G401 (cell line): ENCODE data around the gene UTP3. TPM values are rescaled to one million over a fixed set of nuclear protein-coding genes. Genes with fewer than 3 reads are reported as not detected.
"Not testable (repeated sequence)": the region's sequence is repeated elsewhere in the genome, so short reads cannot be mapped to it uniquely, and the experiment has no call there.

ENCODE experiments used
- DNase-seq: peaks from one replicate; pipeline ENCODE4 v3.0.0-alpha.2; 2015; ENCODE audit warnings: low spot score
- in situ Hi-C: cut with HindIII; loops from 2 replicates; pipeline ENCODE4 v1.10.0; 2016; ENCODE audit warnings: low sequenced_read_pairs, mixed read lengths
- total RNA-seq: library from RNA; depleted of rRNA; stranded (reverse); fragments of >200 nt; shearing (Covaris generic); gene quantifications from 2 replicates; pipeline ENCODE4 v1.2.3, GENCODE V29; 2014

UTP3 gene
- total RNA-seq, 1 experiment from 2014 or later = 16.3 TPM

DNA sequence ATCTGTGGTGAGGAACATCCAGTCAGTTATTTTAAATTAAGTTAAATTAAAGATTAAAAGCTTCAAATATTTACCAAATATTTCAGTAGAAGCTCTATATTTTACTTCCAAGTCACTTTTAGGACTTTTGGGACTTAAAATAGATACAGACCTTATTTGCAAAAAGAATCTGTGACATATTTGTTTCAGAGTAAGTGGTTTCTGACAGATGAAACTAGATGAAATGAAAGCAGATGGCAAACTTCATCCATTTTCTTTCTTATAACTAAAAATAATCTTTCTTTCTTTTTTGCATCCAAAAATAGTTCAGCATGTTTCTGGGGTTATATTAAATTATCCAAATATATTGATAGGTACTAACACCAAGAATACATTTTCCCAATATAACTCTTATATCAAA is 6.6 kb upstream of the UTP3 start:
- DNase-seq = no peak
- in situ Hi-C loops = no loop called here

GRCh38 chr4:70682142-70682541 is 6.2 kb upstream of the UTP3 start:
- DNase-seq, in situ Hi-C loops: not testable (repeated sequence)

DNA sequence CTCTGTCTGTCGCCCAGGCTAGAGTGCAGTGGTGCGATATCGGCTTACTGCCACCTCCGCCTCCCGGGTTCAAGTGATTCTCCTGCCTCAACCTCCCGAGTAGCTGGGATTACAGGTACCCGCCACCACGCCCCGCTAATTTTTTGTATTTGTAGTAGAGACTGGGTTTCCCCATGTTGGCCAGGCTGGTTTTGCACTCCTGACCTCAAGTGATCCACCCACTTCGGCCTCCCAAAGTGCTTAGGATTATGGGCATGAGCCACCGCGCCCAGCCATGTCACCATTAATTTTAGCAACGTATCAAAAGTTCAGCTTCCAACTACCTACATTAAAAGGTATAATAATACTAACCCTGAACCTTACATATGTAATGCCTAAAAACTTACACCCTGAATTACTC is 940 bp upstream of the UTP3 start:
- DNase-seq = no peak
- in situ Hi-C loops = no loop called here

GRCh38 chr4:70688795-70689231 is 481 bp downstream of the UTP3 start:
- no peak for DNase-seq
- in situ Hi-C loops = no loop called here

DNA sequence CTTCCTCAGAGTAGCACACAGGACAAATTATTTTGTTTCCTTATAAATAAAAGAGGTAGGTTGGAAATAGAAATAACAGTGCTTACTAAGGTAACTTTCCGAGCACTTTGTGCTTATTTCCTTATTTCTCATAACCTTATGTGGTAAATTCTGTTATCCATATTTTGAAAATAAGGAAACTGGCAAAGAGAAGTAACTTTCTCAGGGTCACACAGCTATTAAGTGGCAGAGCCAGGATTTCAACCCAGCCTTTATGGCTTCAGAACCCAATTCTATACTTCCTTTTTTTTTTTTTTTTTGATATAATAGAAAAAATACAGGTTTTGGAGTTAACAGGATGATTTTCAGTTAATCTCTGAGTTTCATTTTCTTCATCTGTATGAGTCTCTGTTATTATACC is 3.3 kb downstream of the UTP3 start:
- in situ Hi-C loops = no loop called here
- no peak for DNase-seq

GRCh38 chr4:70694633-70695032 is 6.3 kb downstream of the UTP3 start:
- DNase-seq, in situ Hi-C loops: not testable (repeated sequence)

DNA sequence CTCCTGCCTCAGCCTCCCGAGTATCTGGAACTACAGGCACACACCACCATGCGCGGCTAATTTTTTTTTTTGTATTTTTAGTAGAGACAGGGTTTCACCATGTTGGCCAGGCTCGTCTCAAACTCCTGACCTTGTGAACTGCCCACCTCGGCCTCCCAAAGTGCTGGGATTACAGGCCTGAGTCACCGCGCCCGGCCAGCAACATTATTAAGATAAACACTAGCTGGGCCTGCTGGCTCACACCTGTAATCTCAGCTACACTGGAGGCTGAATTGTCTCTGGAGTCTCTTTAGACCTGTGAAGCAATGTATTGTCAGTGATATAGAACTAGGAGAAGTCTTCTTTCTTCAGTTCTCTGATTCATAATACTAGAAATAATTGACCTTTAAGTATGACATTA is 10.1 kb downstream of the UTP3 start:
- DNase-seq, in situ Hi-C loops: not testable (repeated sequence)

DNA sequence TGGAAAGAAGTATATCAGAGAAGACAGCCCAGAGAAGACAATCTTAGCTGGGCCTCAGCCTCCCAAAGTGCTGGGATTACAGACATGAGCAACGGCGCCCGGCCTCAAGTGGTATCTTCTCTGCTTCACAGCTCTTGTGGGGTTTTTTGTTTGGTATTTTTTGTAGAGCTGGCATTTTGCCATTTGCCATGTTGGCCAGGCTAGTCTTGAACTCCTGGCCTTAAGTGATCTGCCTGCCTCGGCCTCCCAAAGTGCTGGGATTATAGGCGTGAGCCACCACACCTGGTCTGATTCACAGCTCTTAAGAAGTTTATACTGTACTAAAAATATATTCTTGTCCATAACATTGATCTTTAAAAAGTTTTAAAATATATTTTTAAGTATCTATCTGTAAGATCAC is 12.4 kb downstream of the UTP3 start:
- in situ Hi-C loops = no loop called here
- DNase-seq = no peak

- no peak for DNase-seq
- in situ Hi-C loops = no loop called here
These were observed 12.9 kb downstream of the UTP3 start for GRCh38 chr4:70701271-70701670.

DNA sequence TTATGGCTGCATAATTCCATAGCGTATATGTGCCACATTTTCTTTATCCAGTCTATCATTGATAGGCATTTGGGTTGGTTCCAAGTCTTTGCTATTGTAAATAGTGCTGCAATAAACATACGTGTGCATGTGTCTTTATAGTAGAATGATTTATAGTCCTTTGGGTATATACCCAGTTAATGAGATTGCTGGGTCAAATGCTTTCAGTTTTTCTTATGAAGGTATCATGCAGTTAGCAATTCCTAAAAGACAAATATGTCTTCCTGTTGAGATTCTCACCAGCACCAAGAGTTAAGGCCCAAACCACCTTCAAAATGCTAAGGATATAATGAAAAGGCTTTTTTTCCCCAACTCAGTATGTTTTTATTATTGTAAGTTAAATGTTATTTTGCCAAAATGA is 14.3 kb downstream of the UTP3 start:
- in situ Hi-C loops, DNase-seq: not testable (repeated sequence)

- in situ Hi-C loops = no loop called here
- DNase-seq = no peak
These were observed 15.4 kb downstream of the UTP3 start for GRCh38 chr4:70703619-70704214.

DNA sequence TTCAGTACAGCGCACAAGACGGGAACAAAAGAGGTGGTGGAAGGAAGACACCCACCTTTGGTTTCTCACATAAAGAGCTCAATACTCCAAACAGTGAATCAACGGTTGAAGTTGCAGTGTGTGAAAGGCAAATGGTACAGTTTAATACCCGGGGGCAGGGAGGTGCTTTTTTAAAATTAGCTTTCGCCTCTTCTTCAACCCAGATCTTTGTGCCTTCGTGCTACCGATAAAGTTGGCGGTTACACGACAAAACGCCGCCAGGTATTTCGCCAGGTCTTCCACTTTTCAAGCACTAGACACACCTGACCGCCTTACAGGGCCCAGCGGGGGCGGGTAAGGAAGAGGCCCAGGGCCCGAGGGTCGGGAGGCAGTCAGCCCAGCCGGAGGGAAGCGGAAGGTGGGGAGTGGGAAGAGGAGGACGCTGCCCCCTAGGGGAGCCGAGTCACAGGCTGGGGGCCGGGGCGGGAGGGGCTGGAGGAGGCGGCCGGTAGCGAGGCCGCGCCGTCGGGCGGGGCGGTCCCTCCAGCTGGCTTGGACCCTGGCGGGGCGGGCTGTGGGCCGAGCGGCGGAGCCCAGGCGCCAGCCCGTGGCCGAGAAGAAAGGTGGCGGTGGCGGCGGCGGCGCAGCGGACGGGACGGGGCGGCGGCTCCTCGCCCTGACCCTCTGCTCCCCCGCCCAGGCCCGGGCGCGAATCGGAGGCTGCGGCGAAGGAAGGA is 16.0 kb downstream of the UTP3 start:
- in situ Hi-C loops = no loop called here
- peak; percentile 71 for DNase-seq

DNA sequence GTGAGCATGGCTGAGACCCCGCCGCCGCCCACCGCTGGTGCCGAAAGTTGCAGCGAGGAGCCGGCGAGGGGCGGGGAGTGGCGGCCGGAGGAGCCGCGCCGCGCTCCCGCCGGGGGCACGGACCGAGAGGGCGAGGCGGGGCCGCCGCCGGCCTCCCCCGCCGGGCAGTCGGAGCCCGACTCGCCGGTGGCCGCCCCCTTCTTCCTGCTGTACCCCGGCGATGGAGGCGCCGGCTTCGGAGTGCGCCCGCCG is 16.5 kb downstream of the UTP3 start:
- DNase-seq = no peak

DNA sequence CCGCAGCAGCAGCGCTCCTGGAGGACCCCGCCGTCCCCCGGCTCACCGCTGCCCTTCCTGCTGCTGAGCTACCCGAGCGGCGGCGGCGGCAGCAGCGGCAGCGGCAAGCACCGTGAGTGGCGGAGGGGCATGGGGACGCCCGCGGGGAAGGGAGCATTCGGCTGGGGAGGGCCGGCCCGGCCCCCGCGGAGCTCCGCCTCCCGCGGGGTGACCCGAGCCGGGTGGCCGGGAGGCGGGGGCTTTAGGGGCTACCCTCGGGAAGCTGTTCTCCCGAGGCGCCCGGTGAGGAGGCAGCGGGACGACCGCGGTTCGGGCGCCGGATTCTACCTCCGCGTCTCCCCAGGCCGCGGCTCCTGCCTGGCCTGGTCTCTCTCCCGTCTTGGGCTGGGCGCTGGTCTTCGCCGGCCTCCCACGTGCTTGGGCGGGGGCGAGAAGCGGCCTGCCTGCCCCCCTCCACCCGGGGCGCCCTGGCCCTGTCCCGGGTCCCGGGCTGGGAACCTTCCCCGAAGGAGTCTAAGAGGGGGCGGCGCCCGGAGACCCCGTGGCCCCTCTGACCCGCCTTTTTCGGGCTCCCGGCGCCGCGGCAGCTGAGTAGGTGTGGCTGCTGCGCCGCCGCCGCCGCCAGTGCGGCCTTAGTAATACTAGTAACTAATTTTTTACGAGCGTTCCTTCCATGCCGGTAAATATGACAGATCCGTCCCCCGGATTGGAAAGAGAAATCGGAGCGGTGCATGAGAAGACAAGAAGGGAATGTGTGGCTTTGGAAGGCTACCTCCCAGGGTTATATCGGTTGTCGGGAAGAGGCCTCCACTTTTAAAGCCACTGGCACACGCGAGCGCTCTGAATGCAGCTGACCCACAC is 17.1 kb downstream of the UTP3 start:
- DNase-seq = peak; percentile 62
- in situ Hi-C loops = no loop called here

More for the DNA sequence above, 16.5 kb downstream of the UTP3 start:
- in situ Hi-C loops = no loop called here

DNA sequence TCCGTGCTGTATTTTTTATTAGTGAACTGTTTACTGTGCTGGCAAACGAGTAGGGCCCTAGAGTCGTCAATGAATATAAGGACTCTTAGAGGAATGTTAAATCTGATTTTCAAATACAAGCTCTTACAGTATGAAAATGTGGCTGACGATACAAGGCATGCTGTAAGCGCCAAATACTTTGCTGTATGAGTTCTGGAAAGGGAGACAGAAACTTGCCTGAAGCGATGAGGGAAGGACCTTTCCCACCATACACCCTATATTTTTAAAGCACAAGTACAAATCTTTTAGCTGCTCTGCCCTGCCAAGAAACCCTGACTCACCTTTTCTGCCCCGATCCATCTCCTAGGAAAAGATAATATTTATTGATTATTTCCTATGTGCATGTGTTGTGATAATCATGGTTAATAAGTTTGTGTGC is 17.7 kb downstream of the UTP3 start:
- DNase-seq = no peak

GRCh38 chr4:70706516-70706915 is 18.2 kb downstream of the UTP3 start:
- in situ Hi-C loops = no loop called here
- DNase-seq = no peak

More for the DNA sequence above, 17.7 kb downstream of the UTP3 start:
- in situ Hi-C loops = no loop called here

GRCh38 chr4:70709611-70710205 is 21.4 kb downstream of the UTP3 start:
- DNase-seq = no peak
- in situ Hi-C loops = no loop called here

- no peak for DNase-seq
- in situ Hi-C loops = no loop called here
These were observed 23.3 kb downstream of the UTP3 start for GRCh38 chr4:70711599-70711998.

DNA sequence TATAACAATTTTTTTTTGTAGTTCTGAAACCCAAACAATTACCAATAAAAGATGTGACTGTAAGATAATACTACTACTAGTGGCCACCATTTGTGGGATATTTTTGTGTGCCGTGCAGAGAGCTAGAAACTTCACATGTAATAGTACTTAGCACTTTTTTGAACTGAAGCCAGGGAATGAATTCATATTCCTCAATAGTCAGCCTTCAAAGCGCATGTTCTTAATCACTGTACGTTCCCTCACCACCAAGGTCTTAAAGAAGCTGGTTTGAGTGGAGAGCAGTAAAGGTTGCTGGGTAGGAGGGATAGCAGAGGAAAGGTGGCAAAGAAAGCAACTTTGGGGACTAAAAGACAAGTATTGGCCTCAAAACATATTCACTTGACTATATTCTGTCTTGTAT is 23.8 kb downstream of the UTP3 start:
- in situ Hi-C loops = no loop called here
- no peak for DNase-seq
